ENCODE measurements around the gene EVC2.

The EVC2 gene

GRCh38 chr4:5566991-5567390 is 141.4 kb downstream of the EVC2 start:
- DNase-seq (ENCODE audit: low spot score): no peak

GRCh38 chr4:5566526-5566925 is 141.8 kb downstream of the EVC2 start:
- no peak for DNase-seq (ENCODE audit: low spot score)

- DNase-seq (ENCODE audit: low spot score): no peak
Observed at GRCh38 chr4:5563856-5564255, 144.5 kb downstream of the EVC2 start.

DNA sequence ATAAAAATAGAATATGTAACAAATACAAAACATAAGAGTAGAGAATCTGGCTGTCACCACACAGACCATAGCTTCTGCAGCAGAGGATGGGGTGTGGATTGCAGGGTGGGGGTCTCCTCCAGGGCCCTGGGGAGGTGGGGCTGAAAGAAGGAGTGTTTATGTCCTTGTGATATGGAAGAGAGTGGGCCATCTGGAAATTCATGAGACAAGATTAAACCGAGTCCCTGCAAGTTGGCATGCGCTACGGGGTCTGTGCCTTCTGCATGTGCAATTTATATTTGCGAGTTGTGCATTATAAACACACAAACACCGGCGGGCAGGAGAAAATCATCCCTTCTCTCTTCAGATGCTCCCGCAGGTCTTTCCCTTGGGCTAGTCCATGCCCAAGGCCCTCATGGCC is 145.9 kb downstream of the EVC2 start:
- no peak for DNase-seq (ENCODE audit: low spot score)

GRCh38 chr4:5561286-5561685 is 147.1 kb downstream of the EVC2 start:
- no peak for DNase-seq (ENCODE audit: low spot score)

DNA sequence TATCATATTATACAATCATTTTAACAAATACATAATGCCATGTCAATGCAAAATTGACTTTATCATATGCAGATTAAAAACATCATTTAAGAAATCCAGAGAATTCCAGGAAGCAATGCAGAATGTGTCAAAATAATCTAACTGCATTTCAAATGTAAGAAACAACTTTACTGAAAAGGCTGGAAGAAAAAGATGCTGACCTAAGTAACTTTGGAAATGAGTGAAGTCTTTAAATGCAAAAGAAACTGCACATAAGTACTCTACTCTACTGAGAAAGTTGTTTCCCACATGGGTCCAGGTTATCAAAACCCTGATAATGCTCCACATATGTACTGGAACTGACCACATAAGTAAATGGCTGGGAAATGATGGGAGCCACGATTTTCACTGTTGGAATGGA is 149.9 kb downstream of the EVC2 start:
- no peak for DNase-seq (ENCODE audit: low spot score)

DNA sequence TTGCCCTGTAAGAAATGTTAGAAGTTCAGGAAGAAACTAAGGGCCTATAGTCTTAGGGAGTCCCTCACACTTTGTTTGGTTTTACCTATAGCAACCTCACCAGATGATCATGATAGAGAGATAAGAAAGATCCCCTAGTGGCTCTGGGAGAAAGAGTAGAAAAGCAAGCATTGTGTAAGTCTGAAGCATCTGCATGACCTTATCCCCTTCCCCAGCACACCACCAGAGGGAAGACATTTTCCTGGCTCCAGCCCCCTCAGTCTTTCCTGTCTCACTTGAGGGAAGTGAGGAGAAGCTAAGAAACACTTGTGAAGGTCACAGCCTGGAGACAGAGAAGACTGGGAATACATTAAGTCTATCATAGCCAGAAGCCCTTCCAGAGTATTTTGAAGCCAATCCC is 154.0 kb downstream of the EVC2 start:
- no peak for DNase-seq (ENCODE audit: low spot score)

DNA sequence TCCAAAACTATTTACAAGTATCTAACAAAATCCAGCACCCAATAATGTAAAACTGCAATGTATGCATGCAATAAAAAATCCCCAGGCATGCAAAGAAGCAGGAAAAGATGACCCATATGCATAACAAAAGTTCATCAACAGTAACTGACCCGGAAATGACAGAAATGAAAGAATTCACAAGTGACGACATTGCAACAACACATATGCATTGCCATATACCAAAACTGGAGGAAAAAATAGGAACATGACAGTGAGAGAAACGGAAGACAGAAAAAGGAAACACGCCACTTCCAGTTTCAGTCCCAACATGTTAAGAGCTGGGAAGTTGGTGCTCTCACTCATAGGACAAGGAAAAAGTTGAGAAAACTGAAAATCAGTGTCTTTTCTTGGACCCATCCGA is 154.6 kb downstream of the EVC2 start:
- no peak for DNase-seq (ENCODE audit: low spot score)

- no peak for DNase-seq (ENCODE audit: low spot score)
Observed at GRCh38 chr4:5552451-5552850, 155.9 kb downstream of the EVC2 start.

DNA sequence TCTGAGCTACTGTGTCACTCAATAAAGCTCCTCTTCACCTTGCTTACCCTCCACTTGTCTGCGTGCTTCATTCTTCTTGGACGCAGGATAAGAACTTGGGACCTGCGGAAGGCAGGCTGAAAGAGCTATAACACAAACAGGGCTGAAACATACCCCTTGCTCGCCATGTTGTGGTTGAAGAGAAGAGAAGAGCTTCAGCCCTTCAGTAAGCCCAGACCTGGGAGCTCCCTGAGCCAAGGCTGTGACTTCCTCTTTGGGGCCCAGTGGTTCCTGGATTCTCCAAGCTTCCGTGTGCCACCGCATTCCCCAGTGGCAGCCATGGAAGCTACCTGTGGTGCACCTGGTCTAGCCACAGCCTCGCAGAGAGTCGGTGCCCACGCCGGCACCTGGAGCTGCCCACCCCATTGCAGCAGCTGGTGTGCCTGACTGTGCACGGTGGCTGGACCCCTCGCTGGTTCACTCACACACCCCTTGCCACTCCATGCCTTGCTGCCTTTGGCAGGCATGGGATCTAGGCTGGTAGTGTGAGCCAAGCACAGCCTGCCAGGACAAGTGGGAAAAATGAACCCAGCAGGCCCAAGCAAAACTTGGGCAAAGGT is 160.6 kb downstream of the EVC2 start:
- no peak for DNase-seq (ENCODE audit: low spot score)

- DNase-seq (ENCODE audit: low spot score): no peak
Observed at GRCh38 chr4:5545271-5545670, 163.1 kb downstream of the EVC2 start.

DNA sequence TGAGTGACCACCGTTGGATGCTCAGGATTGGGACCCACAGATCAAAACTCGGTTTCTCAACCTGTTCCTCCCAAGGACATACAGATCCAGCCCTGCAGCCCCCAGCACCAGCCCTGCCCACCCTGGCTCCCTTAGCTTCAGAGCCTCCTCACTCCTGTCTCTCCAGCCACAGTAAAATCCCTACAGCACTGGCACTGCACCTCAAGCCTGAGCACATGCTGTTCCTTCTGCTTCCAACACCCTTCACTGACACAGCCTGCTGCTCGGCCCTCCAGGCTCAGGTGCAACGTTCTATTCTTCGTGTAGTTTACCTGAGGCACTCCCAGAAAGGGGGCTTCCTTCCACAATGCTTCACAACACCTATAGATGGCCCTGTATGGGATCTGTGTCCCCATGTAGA is 163.6 kb downstream of the EVC2 start:
- no peak for DNase-seq (ENCODE audit: low spot score)

DNA sequence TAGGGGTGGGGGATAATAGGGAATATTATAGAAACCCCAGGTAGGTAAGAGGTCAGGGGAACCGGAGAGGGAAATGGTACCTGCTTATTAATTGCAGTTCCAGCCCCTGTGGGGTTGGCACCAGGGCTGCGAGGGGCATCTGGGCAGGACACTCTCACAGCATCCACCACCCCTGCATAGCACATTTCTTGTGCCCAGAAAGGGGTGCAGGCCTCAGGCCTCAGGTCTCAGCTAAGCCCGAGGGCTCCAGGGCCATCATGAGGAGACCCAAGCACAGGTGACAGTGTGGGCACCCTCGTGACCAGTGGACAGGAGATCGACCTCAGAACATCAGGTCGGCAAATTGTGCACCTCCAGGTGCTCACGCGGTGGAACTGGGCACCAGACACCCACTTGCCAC is 164.7 kb downstream of the EVC2 start:
- no peak for DNase-seq (ENCODE audit: low spot score)

DNA sequence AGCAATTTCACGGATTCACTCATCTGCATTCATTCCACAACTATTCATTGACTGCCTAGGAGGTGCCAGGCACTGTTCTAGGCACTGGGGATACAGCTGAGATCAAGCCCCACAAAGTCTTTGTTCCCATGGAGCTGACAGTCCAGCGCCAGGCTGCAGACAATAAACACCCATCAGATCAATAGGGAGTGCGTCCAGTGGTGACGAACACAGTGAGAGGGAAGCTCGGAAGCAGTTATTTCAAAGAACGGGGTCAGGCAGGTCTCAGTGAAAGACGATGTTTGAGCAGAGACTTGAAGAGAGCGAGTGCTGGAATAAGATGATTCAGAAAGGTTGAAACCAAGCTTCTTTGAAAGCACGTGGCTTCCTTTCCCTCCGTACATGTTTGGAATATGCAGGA is 167.2 kb downstream of the EVC2 start:
- DNase-seq (ENCODE audit: low spot score): no peak

- DNase-seq (ENCODE audit: low spot score): no peak
Observed at GRCh38 chr4:5539584-5539983, 168.8 kb downstream of the EVC2 start.

GRCh38 chr4:5532100-5532499 is 176.3 kb downstream of the EVC2 start:
- DNase-seq (ENCODE audit: low spot score): no peak

- DNase-seq (ENCODE audit: low spot score): no peak
Observed at GRCh38 chr4:5528031-5528436, 180.3 kb downstream of the EVC2 start.

DNA sequence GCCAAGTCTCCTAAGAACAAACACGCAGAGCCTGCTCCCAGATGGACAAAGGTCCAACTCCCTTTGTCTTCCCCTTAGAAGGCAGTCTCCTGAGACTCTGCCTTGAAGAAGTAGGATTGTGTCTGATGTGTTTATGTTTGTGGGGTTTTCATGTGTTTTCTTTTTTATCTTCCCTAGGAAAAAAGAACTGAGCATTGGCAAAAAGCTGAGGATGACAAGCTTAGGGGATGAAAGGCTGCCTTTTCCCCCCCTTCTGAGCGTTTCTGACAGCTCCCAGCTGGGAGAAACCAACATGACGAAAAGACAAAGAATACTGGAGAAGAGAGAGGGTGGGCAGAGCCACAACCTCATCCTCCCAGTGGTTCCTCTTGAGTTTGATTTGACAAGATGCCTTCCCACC is 181.1 kb downstream of the EVC2 start:
- no peak for DNase-seq (ENCODE audit: low spot score)

DNA sequence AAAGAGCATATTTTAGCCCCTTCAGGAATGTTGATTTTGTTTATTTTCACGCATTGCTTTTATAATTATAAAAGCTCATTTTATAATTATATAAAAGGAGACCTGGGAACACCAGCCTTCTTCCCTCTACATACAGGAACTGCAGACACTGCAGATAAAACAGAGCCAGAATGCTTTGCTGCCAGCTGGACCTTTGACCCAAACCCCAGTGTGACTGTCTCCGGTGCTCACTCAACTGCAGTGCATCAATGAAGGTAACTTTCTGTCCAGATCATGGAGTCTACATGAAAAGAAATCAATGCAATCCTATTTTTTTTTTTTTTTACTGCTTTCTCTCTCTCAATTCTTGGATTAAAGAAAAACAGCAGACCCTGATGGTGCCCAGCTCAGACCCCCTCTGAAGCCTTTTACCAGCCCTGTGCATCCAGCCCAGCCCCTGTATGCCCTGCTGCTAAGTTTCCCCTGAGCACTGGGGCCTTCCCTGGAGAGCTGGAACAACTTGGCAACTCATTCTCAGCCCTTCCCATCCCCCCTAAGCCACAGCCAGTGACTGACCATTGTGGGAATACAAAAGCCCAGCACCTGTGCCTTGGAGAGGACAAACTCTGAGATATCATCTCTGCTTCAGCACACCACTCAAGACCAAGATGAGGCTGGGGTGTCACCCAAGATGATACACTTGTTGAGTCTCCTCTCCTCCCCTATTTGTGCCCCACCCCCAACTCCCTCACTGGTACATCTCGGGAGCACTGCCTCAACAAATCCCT is 182.1 kb downstream of the EVC2 start:
- no peak for DNase-seq (ENCODE audit: low spot score)

- DNase-seq (ENCODE audit: low spot score): no peak
Observed at GRCh38 chr4:5524446-5525299, 183.7 kb downstream of the EVC2 start.

DNA sequence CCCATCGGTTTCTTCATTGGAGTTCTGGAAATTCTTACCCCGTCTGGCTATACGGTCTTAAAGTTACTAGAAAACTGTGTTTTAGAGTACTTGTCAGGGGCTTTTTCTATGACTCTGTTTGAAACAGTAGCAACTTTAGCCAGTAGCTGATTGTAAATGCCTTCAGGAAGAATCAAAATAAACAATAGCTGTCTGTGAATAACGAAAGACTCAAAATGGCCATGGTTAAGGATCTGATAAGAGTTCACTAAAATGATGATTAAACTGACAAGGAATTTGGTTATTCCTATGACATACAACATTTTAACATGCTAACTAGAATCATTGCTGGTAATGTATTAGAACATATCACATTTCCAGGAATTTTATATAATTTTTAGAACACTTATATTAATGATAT is 191.0 kb downstream of the EVC2 start:
- no peak for DNase-seq (ENCODE audit: low spot score)

- no peak for DNase-seq (ENCODE audit: low spot score)
Observed at GRCh38 chr4:5515646-5516045, 192.7 kb downstream of the EVC2 start.

Data from RKO (cell line).